Suprapubic skin (tissue), 4 donors: ENCODE results near the gene SMARCE1. TPM values are rescaled to one million over a fixed set of nuclear protein-coding genes. Genes with fewer than 3 reads are reported as not detected.

ENCODE experiments used
- DNase-seq, 2 donors: peaks; one replicate each; pipeline ENCODE4 v3.0.0-alpha.2; 2019; ENCODE audit warnings: low spot score in 2 of 2
- H3K27ac ChIP-seq: fragments of 200-600 bp; sonication (generic); one replicate; pipeline ENCODE4 v1.5.1; 2019
- H3K27me3 ChIP-seq: fragments of 200-600 bp; sonication (generic); one replicate; pipeline ENCODE4 v1.5.1; 2019
- H3K36me3 ChIP-seq: fragments of 200-600 bp; sonication (generic); one replicate; pipeline ENCODE4 v1.5.1; 2019
- H3K4me1 ChIP-seq: fragments of 200-600 bp; sonication (generic); one replicate; pipeline ENCODE4 v1.5.1; 2019
- H3K4me3 ChIP-seq: fragments of 200-600 bp; sonication (generic); one replicate; pipeline ENCODE4 v1.5.1; 2019; ENCODE audit warnings: mild to moderate bottlenecking
- H3K9me3 ChIP-seq: fragments of 200-600 bp; sonication (generic); one replicate; pipeline ENCODE4 v1.5.1; 2019
- CTCF ChIP-seq, 2 donors: fragments of 200-600 bp in 1 of 2; fragments of 450-650 bp in 1 of 2; sonication (generic) in 1 of 2; IDR thresholded peaks; one replicate each; pipeline ENCODE4 v1.5.1; 2016 to 2019; ENCODE audit warnings: antibody characterized with exemption in 2 of 2, mild to moderate bottlenecking in 1 of 2, moderate library complexity in 1 of 2
- EP300 ChIP-seq: sonication (generic); formaldehyde crosslinking; IDR thresholded peaks from one replicate; pipeline ENCODE4 v1.6.1; 2017; ENCODE audit warnings: antibody characterized with exemption
- POLR2A ChIP-seq, 2 donors: fragments of 450-650 bp; IDR thresholded peaks; one replicate each; pipeline ENCODE4 v1.6.1; 2017; ENCODE audit warnings: antibody characterized with exemption in 2 of 2, mild to moderate bottlenecking in 2 of 2, moderate library complexity in 2 of 2
- POLR2AphosphoS5 ChIP-seq, 3 donors: sonication (generic); formaldehyde crosslinking; IDR thresholded peaks; one replicate each; pipeline ENCODE4 v1.6.1; 2017; ENCODE audit warnings: antibody characterized with exemption in 3 of 3
- WGBS: methylation state at CpG from one replicate; pipeline ENCODE4 v1.1.5; 2018; 5-methylcytosine and 5-hydroxymethylcytosine counted together
- total RNA-seq, 4 donors: library from RNA; depleted of rRNA; stranded (reverse); fragments of >200 nt; gene quantifications; one replicate each; pipeline ENCODE4 v1.1.0, GENCODE V29; 2016

SMARCE1 gene
- total RNA-seq, 4 donors from 2014 or later = 65.5 to 104 (median 75.9) TPM

- Histone ChIP-seq H3K4me3 (no peak overlapping the region), H3K27me3 (no peaks in the 10 kb centered on the region), H3K4me1 (peaks cover 35% of the 10 kb centered on the region), H3K27ac (no peak overlapping the region), H3K9me3 (no peaks in the 10 kb centered on the region), H3K36me3 (no peaks in the 10 kb centered on the region)
- no peak for DNase-seq
- TF ChIP-seq EP300 (no peak), POLR2AphosphoS5 (IDR thresholded peaks at IDR 0.05) (no peak), CTCF (IDR thresholded peaks at IDR 0.05) (no peak), POLR2A (IDR thresholded peaks at IDR 0.05) (no peak)
- WGBS = 89% methylated on average over 6 of the region's 6 CpGs
Observed at GRCh38 chr17:40621019-40621418, 26.6 kb downstream of the SMARCE1 start.

GRCh38 chr17:40618754-40619625, 28.6 kb downstream of the SMARCE1 start:
- Histone ChIP-seq H3K4me1 (peaks cover 47% of the 10 kb centered on the region), H3K27ac (no peak overlapping the region), H3K4me3 (no peak overlapping the region), H3K27me3 (no peaks in the 10 kb centered on the region), H3K9me3 (no peaks in the 10 kb centered on the region), H3K36me3 (no peaks in the 10 kb centered on the region)
- TF ChIP-seq CTCF (IDR thresholded peaks at IDR 0.05) (no peak), POLR2A (IDR thresholded peaks at IDR 0.05) (no peak), EP300 (no peak), POLR2AphosphoS5 (IDR thresholded peaks at IDR 0.05) (no peak)
- 53% methylated on average over 16 of the region's 16 CpGs for WGBS
- no peak for DNase-seq

GRCh38 chr17:40617678-40618240, 29.9 kb downstream of the SMARCE1 start:
- Histone ChIP-seq H3K27ac (no peak overlapping the region), H3K4me3 (no peak overlapping the region), H3K27me3 (no peaks in the 10 kb centered on the region), H3K9me3 (no peaks in the 10 kb centered on the region), H3K4me1 (peaks cover 46% of the 10 kb centered on the region), H3K36me3 (no peaks in the 10 kb centered on the region)
- DNase-seq = no peak
- WGBS = 47% methylated on average over 11 of the region's 11 CpGs
- TF ChIP-seq POLR2A (IDR thresholded peaks at IDR 0.05) = no peak
- no peak for TF ChIP-seq POLR2AphosphoS5 (IDR thresholded peaks at IDR 0.05)
- no peak for TF ChIP-seq CTCF (IDR thresholded peaks at IDR 0.05)
- no peak for TF ChIP-seq EP300

GRCh38 chr17:40616592-40616991, 31.0 kb downstream of the SMARCE1 start:
- Histone ChIP-seq H3K27me3 (no peaks in the 10 kb centered on the region), H3K4me3 (no peak overlapping the region), H3K27ac (no peak overlapping the region), H3K36me3 (no peaks in the 10 kb centered on the region), H3K4me1 (peaks cover 37% of the 10 kb centered on the region), H3K9me3 (no peaks in the 10 kb centered on the region)
- TF ChIP-seq EP300 (no peak), POLR2A (IDR thresholded peaks at IDR 0.05) (no peak), CTCF (IDR thresholded peaks at IDR 0.05) (no peak), POLR2AphosphoS5 (IDR thresholded peaks at IDR 0.05) (no peak)
- 89% methylated on average over 3 of the region's 3 CpGs for WGBS
- no peak for DNase-seq

- no peak overlapping the region for H3K27ac ChIP-seq
- no peaks in the 10 kb centered on the region for H3K27me3 ChIP-seq
- no peak for TF ChIP-seq POLR2A (IDR thresholded peaks at IDR 0.05)
- no peak for TF ChIP-seq POLR2AphosphoS5 (IDR thresholded peaks at IDR 0.05)
- TF ChIP-seq EP300 = no peak
- no peak for TF ChIP-seq CTCF (IDR thresholded peaks at IDR 0.05)
- no peaks in the 10 kb centered on the region for H3K36me3 ChIP-seq
- no peak overlapping the region for H3K4me3 ChIP-seq
- WGBS = 92% methylated on average over 9 of the region's 10 CpGs
- H3K4me1 ChIP-seq = peaks cover 37% of the 10 kb centered on the region
- H3K9me3 ChIP-seq = no peaks in the 10 kb centered on the region
- DNase-seq = no peak
Observed at GRCh38 chr17:40615841-40616476, 31.7 kb downstream of the SMARCE1 start.
